Suprapubic skin (tissue), 3 donors: ENCODE data around the gene SETBP1.

Experiments
- CTCF ChIP-seq, 2 donors: fragments of 200-600 bp in 1 of 2; fragments of 450-650 bp in 1 of 2; sonication (generic) in 1 of 2; IDR thresholded peaks; one replicate each; pipeline ENCODE4 v1.5.1; 2016 to 2019; ENCODE audit warnings: antibody characterized with exemption in 2 of 2, mild to moderate bottlenecking in 1 of 2, moderate library complexity in 1 of 2
- POLR2AphosphoS5 ChIP-seq, 3 donors: sonication (generic); formaldehyde crosslinking; IDR thresholded peaks; one replicate each; pipeline ENCODE4 v1.6.1; 2017; ENCODE audit warnings: antibody characterized with exemption in 3 of 3

GRCh38 chr18:44741085-44741484 is 60.4 kb downstream of the SETBP1 start:
- no peak for TF ChIP-seq CTCF (IDR thresholded peaks at IDR 0.05)
- no peak for TF ChIP-seq POLR2AphosphoS5 (IDR thresholded peaks at IDR 0.05)
